Retina (tissue), 1 donor: ENCODE results near the gene TYW1B.
"Not testable (repeated sequence)": the region's sequence is repeated elsewhere in the genome, so short reads cannot be mapped to it uniquely, and the experiment has no call there.

ENCODE experiments used
- DNase-seq: peaks from one replicate; pipeline ENCODE4 v3.0.0-alpha.2; 2016

TYW1B gene, protein sequence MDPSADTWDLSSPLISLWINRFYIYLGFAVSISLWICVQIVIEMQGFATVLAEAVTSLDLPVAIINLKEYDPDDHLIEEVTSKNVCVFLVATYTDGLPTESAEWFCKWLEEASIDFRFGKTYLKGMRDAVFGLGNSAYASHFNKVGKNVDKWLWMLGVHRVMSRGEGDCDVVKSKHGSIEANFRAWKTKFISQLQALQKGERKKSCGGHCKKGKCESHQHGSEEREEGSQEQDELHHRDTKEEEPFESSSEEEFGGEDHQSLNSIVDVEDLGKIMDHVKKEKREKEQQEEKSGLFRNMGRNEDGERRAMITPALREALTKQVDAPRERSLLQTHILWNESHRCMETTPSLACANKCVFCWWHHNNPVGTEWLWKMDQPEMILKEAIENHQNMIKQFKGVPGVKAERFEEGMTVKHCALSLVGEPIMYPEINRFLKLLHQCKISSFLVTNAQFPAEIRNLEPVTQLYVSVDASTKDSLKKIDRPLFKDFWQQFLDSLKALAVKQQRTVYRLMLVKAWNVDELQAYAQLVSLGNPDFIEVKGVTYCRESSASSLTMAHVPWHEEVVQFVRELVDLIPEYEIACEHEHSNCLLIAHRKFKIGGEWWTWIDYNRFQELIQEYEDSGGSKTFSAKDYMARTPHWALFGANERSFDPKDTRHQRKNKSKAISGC

GRCh38 chr7:72827839-72828591 lies at the start of gene TYW1B:
TYW1B (minus strand) TSS chr7:72828200; CDS start chr7:72828075, 125 bp downstream.
- DNase-seq: peak; percentile 99

- DNase-seq: not testable (repeated sequence)
These were observed 39.6 kb upstream of the TYW1B start for GRCh38 chr7:72867591-72867990.

DNA sequence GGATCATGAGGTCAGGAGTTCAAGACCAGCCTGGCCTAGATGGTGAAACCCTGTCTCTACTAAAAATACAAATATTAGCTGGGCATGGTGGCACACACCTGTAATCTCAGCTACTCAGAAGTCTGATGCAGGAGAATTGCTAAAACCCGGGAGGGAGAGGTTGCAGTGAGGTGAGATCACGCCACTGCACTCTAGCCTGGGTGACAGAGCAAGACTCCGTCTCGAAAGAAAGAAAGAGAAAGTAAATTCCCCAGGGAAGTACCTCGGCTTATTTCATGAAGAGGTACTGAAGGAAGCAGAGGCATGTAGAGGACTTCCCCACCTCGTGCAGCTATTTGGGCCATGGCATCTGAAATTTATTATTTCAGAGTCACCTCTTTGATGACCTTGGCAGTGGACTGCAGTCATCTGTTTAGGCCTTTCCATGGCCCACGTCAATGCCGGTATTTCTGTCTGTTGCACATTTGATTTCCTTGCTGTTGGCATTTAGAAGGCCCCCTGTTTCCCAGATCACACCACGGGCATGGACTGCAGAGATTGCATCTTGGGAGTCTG lies 30.9 kb upstream of the TYW1B start:
- DNase-seq: not testable (repeated sequence)

DNA sequence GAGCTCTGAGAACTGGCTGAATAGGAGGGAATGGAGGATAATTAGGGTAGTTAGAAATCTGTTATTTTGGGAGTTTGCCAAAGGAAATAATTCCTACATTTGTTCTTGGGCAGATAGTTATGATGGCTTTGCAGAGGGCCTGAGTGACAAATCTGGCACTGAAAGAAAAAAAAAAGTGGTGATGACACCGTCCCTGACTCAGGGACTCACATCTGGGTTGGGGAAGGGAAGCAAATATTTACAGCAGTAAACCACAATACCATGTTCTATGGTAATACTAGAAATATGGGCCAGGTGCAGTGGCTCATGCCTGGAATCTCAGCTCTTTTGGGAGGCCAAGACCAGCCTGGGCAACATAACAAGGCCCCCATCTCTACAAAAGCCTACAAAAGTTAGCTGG lies 29.9 kb upstream of the TYW1B start:
- not testable (repeated sequence) for DNase-seq

DNA sequence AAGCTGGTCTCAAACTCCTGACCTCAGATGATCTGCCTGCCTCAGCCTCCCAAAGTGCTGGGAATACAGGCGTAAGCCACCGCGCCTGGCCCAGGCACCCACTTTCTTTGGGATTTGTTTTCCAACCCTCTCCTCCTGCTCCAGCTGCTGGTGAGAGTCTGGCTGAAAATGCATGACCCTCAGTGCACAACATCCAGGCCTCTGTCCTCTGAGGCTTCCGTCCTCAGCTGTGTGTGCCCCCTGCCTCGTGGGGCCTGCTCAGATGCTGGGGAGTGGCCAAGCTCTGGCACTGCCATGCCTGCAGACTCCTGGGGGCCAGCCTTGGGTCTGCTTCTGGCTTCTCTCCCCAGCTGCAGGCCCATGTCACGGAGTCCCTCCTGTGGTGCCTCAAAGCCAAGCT lies 27.3 kb upstream of the TYW1B start:
- DNase-seq: not testable (repeated sequence)

GRCh38 chr7:72852937-72853336 lies 24.9 kb upstream of the TYW1B start:
- not testable (repeated sequence) for DNase-seq

GRCh38 chr7:72850746-72851145 lies 22.7 kb upstream of the TYW1B start:
- DNase-seq: not testable (repeated sequence)

DNA sequence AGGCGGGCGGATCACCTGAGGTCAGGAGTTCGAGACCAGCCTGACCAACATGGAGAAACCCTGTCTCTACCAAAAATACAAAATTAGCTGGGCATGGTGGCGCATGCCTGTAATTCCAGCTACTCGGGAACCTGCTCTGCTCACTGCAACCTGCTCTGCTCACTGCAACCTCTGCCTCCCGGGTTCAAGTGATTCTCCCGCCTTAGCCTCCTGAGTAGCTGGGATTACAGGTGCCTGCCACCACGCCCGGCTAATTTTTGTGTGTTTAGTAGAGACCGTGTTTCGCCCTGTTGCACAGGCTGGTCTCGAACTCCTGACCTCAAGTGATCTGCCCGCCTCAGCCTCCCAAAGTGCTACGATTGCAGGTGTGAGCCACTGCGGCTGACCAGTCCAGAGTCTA lies 16.1 kb upstream of the TYW1B start:
- not testable (repeated sequence) for DNase-seq

DNA sequence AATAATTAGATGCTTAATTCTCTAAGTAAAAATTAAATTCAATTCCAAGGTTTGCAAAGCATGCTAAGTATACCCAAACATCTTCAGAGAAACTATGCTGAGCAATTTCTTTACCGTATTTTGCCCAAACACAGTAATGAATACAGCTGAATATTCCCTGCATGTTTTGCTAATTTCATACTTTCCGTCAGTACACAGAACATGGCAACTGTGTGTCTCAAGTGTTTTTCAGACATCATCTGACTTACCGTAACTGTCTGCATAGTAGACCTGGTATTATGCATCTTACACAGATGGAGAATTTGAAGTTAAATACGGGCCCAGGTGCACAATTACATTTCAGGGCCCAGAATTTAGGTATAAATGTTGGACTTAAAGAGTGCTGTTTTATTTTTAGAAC lies 15.2 kb upstream of the TYW1B start:
- not testable (repeated sequence) for DNase-seq

DNA sequence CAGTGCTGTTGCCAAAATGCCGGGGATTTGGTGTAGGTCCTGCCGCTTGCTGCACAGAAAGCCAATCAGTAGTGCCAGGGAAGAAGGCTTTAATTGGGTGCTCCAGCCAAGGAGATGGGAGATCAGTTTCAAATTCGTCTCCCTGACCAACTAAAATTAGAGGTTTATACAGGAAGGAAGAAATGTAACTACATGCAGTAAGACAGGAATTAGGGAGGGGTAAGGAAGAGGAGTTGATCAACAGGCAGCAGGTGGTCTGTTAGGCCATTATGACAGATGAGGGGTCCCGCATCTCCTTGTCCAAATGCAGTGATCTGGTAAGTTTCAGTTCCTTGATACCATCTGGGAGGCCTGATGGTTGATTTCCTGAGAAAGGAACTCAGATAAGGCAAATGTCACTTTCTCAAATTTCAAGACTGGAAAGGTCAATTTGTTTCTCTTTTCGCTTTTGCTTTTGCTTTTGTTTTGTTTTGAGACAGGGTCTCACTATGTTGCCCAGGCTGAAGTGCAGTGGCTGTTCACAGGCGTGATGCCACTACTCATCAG lies 13.0 kb upstream of the TYW1B start:
- not testable (repeated sequence) for DNase-seq

DNA sequence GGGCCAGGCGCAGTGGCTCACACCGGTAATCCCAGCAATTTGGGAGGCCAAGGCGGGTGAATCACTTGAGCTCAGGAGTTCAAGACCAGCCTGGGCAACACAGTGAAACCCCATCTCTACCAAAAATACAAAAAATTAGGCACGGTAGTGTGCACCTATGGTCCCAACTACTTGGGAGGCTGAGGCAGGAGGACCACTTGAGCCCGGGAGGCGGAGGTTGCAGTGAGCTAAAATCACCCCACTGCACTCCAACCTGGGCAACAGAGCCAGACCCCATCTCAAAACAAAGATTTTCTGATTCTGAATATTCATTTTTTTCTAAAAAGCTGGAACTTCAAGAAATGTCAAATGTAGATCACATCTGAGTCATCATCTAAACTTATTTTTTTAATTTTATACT lies 10.3 kb upstream of the TYW1B start:
- not testable (repeated sequence) for DNase-seq

DNA sequence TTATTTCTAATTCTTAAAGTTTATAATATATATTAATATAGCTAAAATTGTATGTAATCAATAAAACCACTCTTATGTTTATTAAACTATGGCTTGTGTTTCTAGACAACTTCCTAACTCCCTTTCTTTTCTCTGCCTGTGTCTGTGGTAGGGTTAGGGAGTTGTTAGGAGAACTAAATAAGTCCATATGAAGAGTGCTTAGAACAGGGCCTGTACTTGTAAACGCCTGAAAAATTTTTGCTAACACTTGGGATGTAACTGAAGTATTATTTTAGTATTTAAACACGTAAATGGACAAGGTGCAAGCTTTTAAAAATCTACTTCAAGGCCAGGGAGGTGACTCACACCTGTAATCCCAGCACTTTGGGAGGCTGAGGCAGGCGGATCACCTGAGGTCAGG lies 9.3 kb upstream of the TYW1B start:
- DNase-seq: not testable (repeated sequence)

DNA sequence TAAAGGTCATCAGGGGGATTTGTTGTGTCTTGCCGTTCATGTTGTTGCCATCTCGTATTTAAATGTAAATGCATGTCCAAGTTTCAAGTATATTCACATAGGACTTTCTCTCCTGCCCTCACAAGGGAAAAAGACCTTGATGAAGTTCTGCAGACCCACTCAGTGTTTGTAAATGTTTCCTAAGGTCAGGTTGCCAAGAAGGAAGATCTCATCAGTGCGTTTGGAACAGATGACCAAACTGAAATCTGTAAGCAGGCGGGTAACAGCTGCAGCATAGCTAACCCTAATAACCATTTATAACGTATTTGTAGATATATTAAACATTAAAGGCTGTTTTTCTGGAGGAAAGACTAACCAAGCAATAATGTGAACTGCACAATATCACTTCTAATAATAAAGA lies 2.6 kb upstream of the TYW1B start:
- not testable (repeated sequence) for DNase-seq

DNA sequence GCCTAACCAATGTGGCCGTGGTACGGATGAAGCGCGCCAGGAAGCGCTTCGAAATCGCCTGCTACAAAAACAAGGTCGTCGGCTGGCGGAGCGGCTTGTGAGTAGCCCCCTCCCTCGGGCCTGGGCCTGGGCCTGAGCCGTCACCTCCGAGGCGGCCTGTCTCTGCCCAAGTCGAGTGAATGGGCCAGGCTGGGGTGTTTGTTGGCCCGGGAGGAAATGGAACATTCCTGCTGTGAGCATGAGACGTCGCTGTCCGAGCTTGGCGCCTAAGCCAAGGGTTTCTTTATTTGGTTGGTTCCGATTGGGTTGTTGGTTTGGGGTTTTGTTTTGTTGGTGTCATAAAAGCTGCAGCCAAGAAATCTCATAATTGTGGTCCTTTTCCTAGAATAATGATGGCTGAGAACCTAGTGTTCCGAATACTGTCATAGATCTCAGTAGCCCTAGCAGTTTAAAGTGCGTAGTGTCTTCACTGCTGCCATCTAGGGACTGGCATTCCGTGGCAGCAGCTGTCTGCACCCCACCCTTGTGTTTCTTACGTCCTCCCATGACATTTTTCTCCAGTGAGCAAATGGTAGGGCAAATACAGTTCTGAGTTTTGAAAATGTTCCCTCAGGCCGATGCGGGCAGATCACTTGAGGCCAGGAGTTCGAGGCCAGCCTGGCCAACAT lies 1.8 kb upstream of the TYW1B start:
- DNase-seq: not testable (repeated sequence)

DNA sequence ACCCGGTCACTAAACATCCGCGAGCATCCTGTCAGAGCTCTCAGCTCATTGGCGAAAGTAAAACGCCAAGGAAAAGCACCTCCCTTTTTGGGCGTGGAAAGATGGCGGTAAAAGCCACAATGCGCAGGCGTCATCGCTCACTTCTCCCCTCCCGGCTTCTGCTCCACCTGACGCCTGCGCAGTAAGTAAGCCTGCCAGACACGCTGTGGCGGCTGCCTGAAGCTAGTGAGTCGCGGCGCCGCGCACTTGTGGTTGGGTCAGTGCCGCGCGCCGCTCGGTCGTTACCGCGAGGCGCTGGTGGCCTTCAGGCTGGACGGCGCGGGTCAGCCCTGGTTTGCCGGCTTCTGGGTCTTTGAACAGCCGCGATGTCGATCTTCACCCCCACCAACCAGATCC lies 1.3 kb upstream of the TYW1B start:
- DNase-seq: peak; percentile 98

- peak; percentile 7 for DNase-seq
These were observed 4.0 kb downstream of the TYW1B start for GRCh38 chr7:72823765-72824732.

DNA sequence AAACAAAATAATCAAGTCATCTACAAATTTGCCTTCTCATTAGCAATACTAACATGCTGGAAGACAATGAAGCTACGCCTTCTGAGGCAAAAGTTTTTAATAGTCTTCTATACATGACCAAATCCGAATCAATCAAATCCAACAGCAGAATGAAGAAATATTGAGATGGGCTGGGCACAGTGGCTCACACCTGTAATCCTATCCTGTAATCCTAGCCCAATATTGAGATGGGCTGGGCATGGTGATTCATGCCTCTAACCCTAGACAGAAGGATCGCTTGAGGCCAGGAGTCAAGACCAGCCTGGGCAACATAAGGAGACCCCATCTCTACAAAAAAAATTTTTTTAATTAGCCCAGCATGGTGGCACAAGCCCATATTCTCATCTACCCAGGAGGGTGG lies 5.5 kb downstream of the TYW1B start:
- DNase-seq: not testable (repeated sequence)

DNA sequence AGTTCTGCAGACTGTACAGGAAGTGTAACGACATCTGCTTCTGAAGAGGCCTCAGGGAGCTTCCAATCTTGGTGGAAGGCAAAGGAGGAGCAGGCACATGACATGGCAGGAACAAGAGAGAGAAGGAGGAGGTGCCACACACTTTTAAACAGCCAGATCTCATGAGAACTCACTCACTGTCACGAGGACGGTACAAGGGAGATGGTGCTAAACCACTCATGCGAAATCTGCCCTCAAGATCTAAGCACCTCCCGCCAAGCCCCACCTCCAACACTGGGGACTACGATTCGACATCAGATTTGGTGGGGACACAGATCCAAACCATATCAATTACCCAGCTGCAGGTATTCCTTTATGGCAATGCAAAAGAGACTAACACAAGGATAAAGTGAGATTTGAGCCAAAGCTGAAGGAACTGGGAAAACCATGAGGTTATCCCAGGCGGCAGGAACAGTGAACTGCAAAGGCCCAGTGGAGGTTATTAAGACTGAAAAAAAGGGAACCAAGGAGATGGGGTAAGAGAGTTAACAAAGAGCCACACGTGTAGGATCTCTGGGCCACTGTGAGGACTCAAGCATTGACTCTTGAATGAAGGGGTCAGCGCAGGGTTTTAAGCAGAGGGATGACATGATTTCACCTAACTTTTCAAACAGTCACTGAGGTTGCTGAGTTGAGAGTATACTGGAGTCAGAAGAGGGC lies 9.2 kb downstream of the TYW1B start:
- not testable (repeated sequence) for DNase-seq

DNA sequence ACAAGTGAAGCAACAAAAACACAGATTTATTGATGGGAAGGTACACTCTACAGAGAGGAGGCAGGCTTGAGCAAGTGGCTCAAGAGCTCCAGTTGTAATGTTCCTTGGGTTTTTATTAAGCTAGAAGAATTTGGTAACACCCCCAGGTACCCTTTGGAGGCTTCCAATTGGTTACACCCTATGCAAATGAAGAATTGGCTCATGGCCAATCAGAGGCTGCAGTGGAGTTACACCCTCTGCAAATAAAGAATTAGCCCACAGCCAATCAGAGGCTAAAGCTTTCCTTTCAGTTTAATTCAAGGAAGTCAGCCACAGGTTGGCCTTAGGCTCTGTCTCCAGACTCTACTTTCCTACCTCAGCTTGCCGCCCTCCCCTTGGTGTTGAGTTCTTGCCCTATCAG lies 10.3 kb downstream of the TYW1B start:
- not testable (repeated sequence) for DNase-seq
